NCI-H1417 treated with DMSO at 0.1 percent for 48 hours (cell line): Measurements from ENCODE around the gene CRACDL.
A peak's percentile ranks its signal among the peaks of the same experiment; 100 is the strongest.
"Not testable (repeated sequence)": the region's sequence is repeated elsewhere in the genome, so short reads cannot be mapped to it uniquely, and the experiment has no call there.

Source experiments
- DNase-seq: peaks from one replicate; lab custom pipeline; 2025; lab: John Stamatoyannopoulos, UW

Gene CRACDL

DNA sequence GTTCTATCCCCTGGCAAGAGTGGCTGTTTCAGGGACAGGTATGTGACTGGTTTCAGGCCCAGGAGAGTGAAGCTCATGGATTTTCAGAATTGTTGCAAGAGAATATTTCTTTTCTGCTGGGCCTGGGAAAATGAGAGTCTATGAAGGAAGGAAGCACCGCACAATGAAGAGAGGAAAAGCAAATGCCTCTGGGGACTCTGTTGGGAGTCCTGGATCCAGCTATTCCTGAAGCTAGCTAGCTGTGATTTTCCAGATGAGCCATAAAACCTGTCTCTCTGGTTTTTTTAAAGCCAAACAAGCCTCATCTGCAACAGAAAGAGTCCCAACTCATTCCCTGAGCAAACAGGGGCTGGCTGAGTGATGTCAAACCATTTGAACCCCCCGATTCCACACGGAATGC lies 53.7 kb downstream of the CRACDL start:
- DNase-seq, result no peak

DNA sequence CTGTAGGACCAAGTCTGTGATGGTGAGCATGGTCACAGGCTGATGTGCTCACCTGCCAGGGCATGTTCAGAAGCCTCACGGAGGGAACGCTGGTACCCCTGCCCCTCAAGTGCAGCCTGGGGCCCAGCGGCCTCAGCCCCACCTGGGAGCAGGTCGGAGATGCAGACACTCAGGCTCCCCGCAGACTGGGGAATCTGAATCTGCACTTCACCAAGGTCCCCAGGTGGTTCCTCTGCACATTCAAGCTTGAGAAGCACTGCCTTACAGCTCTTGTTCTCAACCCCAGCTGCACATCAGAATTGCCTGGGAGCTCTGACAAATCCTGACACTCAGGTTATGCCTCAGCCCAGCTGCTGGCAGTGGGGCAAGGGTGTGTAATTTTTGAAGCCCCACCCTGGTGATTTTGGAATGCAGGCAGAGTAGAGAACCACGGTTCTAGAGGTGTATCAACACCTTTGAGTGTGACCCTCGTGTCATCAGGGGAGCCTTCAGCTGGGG lies 54.8 kb downstream of the CRACDL start:
- DNase-seq, result no peak

DNA sequence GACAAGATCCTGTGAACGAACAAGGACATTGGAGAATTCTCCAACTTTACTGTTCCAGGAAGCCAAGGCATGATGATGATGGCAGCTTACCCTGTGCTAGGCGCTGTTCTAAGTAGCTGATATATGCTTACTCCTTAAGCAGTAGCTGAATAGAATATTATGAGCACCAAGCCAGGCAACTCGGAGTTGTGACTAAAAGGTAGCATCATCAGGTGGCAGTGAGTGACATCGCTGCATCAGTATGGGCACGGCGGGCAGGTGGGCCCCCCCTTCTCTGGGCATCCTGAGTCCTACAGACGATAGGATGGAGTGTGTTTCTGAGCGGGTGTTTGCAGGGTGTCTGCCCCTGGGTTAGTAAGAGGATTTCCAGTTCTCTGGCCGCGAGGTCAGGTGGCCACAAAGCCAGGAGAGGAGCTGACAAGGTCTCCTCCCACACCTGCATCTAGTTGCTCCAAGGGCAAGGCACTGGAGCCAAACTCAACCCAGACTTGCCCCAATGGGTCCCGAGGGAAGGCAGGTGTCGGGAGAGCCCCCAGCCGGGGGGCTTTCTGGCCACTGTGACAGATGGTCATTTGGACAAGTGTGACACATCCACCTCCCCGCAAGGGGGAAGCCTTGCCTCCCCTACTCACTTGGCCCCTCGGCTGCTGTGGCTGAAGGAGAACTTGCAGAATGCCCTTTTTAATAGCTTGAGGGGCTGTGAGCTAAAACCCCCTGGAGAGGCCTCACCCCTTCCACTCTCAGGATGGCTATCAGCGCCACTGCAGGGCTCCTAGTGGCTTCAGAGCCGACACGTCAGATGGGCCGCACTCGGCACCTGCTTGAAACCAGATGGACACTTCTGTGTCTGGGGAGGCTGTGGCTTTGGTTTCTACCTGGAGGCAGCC lies 55.5 kb downstream of the CRACDL start:
- no peak for DNase-seq

DNA sequence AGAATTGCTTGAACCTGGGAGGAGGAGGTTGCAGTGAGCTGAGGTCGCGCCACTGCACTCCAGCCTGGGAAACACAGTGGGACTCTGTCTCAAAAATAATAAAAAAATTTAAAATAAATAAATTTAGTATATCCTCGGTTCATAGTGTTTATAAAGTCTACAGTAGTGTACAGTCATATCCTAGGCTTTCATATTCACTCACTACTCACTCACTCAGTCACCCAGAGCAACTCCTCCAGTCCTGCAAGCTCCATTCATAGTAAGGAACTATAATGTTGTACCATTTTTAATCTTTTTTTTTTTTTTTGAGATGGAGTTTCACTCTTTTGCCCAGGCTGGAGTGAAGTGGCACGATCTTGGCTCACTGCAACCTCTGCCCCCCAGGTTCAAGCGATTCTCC lies 58.4 kb downstream of the CRACDL start:
- DNase-seq, result not testable (repeated sequence)

DNA sequence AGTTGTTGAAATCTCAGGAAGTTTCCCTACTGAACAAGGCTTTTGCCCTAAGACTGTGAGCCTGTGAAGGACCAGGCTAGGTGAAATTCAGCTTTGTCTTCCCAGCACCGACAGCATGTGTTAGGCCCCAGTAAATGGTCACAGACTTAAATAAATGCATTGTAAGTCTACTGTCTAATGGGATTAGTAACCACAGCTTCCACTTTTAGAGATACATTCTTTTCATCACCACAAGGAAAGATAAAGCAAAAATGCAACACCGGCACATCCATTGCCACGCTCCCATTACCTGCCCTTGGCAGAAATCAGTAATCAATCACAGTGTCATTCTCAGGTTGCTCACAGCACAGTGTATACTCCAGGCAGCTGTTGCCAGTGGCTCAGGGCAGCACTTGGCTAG lies 59.3 kb downstream of the CRACDL start:
- no peak for DNase-seq

DNA sequence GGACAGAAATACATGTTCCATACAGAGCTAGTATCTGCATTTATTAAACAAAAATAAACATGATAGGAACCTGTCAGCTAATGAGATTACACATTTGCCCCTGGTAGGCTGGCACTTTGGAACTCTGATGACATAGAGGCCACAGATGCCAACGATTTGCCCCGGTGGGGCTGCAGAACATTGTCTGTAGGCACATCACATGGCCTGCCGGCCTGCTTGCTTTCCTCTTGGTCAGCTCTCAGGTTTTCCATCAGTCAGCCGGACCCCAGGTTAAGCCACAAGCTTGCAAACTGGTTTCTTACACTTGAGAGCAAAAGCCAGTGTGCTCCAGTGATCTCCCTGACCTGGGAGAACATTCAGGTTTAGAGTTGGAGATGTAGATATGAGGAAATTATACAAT lies 60.3 kb downstream of the CRACDL start:
- DNase-seq, result no peak

DNA sequence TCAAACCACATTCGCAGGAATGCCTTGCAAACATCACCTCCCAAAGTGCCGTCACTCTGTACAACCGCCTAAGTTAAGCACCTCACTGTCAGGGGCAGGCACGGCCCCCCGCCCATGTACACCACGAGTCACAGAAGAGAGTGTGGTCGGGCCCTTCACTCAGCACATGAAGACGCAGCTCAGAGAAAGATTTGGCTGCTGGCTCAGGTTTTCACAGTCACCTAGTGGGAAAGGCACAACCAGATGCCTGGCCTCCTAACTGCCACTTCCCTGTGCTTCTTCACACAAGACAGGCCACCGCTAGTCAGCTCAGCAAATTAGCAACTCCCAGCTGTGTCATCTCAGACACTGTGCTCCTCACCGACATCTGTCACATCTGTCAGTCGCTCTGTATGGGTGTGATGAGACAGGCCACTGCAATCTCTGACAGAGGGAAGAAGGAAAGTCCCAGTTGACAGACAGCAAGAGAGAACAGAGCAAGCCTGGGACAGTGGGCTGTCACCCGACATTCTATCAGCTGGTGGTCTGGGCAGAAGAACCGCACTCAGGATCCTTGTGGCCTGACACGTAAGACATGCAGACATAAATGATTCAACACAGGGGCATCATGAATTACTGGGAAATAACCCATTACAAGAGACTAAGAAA lies 60.8 kb downstream of the CRACDL start:
- no peak for DNase-seq

DNA sequence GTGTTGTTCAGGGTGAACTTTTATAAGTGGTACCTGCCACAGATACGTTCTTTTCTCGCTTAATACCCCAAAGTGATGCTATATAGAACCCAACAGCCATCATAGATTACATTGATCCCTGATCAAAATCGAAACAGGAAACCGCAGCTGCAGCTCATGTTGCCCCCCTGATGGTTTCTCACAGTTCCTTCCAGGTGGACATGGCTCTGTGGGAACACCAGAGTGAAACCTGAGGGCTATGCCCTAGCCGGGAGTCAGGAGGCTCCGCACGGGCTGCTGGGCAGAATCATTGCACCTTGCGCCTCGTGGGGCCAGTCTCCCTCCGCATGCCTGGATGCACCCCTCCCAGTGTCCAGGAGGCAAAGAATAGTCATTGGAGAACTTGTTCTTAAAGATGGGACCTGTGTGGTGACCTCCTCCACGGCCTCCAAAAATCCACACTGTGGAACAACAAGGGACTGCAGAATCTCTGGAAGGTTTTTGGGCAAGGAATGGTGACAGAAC lies 61.8 kb downstream of the CRACDL start:
- DNase-seq, result no peak

DNA sequence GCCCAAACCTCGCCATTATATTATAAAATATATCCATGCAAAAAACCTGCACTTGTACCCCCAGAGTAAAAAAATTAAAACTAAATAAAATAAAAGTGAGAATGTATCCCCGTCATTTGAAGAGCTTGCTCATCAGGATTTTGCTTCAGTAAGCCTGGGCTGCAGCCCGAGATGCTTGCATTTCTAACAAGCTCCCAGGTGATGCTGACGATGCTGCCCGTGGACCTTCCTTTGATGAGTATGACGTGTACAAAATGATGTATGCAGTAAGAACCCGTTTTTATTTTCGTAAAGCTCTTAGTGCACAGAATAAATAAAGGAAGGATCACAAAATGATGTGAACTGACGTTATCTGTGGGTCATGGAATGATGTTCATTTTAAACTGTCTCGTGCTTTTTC lies 63.5 kb downstream of the CRACDL start:
- DNase-seq, result no peak

DNA sequence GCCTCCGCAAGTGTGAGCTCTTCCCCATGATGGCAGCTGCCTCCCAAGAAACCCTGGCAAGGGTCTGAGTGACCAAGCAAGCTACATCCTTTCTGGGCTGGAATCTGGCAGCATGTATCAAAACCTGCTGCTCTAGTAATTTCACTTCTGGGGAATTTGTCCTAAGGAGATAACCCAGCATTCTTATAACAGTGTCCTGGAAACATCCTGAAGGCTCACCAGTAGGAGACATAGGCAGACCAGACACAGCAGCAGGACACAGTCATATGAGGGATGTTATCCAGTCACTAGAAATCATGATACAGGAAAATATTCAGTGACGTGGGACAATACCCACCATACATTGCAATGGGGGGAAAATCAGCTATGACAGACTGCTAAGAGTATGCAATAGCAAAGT lies 64.5 kb downstream of the CRACDL start:
- no peak for DNase-seq

DNA sequence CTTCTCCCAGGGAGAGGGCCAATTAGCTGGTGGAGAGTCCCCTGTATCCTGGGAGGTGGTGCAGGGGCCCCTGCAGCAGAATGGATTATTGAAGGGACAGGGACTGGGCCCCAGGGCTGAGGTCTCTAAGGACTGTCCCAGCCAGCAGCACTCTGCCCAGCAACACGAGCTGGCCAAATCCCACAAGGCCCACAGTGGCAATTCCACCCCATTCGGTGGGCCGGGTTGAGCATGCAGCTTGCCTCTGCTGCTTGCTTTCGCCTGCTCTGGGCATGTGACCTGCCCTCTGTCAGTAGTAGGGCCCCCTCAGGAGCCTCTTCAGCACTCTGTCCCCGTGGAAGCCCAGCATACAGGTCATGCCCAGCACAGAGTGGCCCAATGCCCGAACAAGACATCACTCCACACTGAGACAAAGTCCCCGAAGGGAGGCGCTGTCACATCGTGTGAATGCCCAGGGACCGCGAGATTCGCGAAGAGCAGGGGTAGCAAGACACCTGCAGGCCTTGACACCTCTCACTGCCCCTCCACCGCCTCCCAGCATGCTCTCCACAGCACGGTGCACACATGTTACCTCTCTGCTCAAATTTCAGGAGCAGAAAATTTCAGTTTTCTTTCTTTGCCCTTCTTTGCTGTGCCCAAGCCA lies 65.4 kb downstream of the CRACDL start:
- no peak for DNase-seq

DNA sequence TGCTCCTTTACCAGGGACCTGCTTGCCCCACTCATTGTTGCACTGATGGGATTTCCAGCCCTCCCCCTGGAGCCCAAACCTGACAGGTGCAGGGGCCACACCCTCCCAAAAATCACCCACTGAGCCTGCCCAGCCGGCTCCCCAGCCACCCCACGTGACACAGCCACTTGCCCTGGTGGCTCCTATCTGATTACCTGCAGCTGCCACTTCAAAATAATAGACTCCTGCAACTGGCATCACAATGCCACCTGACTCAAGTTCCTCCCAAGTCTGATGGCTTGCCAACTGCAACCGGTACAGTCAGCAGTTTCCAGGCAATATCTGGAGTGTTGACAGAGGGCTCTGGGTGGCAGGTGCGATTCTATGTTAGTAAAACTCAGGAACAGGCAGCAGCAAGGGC lies 66.2 kb downstream of the CRACDL start:
- peak; percentile 88 for DNase-seq

DNA sequence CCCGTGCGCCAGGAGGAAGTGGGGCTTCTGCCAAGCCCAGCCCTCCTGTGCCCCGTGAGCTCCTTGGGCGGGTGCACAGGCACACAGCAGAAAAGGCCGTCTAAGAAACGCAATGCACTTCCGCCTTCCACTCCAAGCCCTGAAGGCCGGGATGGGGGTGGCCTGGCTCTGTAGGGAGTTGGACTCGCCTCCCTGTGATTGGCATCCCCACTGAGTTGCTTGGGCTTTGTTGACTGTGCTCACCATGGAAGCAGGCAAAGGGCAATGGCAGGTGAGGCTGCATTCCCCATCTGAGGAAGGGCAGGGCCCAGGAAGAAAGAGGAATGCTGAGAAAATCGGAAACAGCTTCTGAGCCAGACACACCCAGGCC lies 66.8 kb downstream of the CRACDL start:
- peak; percentile 54 for DNase-seq

DNA sequence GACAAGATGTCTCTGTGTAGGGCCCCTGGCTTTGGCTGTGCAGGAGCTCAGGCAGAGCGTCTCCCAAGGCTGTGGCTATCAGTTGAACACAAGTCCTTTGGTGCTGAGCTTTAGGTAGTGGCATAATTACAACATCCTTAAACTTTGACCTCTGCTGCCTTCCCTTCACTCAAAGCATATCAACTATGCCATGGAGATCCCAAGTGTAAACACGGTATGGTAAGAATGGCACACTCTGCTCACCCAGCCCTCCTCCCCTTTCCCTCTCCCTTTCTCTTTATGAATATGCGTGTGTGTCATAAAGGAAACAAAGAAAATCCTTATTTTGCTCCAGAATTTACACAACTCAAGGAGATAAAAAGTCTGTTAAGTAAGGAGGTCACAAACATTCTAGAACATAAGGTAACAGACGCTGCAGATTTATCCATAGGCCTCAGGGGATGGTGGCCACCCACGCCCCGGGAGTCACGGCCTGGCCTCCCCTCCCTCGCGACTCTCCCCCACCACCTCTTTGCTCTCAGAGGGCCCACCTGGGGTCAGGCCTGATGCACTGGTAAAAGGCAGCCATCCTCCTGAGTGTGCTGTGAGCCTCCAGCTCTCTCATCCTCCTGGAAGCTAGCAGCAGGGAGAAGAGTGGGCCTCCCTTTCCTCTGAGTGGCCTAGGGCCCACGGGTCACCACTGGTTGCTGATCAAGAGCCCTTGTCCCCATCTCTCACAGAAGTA lies 67.3 kb downstream of the CRACDL start:
- DNase-seq, result no peak

DNA sequence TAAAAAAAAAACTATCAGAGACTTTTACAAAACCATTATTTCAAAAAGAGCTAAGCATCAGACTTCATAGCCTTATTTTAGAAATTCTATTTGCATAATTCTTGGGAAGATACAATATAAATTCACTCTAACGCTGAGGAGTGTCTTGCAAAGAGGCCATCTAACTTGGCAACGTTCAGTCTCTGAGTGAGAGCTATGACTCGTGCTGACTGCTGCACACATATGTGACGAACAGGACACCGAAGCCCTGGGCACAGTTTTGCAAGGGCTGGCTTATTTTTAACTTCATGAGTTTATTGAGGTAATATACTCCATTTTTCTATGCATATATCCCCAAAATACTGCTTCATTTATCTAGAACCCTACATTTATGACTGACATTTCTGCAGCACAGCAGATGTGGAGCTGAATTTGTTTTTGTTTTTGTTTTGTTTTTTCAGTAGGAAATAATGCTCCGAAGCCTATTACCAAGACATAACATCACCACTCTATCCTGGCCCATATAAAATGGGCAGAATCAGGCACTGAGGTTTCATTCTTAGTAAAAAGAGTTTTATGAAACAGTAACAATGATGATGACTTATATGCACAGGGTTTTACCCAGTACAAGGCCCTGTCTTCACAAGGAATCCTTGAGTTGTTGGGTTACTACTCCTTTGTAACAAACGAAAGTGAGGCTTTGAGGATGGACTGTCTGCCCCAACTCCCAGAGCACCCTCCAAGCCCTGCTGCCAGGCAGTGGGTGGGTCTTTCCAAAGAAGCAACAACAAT lies 68.3 kb downstream of the CRACDL start:
- no peak for DNase-seq

DNA sequence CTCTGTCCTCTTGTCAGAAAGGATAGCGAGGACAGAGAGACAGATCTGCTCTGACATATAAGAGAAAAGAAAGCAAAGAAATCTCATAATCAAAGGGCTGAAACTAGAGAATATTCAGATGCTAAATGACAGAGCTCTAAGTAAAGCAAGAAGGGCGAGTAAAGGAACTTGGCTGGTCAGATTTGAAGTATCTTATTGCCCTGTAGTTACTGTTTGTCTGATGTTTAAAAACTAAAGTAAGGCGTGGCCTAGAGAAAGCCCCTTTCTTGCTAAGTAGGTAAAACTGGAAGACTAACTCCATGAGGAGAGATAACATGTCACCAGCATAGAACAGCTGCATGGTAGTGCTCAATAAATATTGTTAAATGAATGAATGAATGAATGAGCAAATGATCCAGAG lies 70.0 kb downstream of the CRACDL start:
- DNase-seq, result no peak

DNA sequence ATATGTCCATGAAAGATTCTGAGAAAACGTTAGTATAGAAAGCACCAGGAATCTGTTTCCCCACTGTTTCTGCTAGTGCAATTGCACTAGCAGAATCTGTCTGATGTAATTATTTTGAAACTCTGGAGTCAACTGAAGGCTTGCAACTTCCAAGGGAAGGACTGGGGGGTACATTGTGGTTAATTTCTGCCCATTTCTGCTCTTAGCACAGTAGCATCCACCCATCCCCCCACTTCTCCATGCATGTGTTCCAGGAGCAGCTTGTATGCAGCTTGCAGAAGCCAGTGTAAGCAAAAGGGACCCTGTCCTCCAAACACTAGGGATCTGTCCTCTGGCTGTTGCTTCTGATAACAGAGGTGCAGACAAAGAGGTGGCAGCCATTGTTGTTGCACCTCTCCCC lies 74.4 kb downstream of the CRACDL start:
- no peak for DNase-seq

DNA sequence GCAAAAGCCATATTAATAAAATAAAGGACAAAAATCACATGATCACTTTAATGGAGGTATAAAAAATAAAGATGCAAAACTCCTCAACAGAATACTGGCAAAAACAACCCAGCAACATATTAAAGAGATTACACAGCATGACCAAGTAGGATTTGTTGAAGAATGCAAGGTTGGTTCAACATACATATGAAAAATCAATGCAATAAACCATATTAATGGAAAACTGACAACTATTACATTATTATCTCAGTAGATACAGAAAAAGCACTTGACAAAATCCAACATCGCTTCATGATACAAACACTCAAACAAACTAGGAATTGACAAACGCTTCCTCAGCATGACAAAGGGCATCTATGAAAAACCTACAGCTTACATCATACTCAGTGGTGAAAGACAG lies 76.7 kb downstream of the CRACDL start:
- DNase-seq, result no peak

DNA sequence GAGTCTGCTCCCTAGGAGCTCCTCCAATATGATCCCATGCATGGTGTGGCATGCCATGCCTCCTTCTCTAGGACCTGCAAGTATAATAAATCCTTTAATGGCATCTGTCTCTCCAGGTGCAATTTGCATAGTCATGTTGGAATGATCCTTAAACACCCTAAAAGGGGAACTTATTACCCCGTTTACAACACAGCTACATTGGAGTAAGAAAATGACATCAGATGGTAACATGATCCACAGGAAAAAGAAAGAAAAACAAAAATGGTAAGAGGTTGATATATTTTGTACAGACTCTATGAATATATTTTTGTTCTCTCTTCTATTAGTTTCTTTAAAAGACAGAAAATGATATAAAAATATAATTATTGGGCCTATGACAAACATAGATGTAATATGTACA lies 79.0 kb downstream of the CRACDL start:
- no peak for DNase-seq

DNA sequence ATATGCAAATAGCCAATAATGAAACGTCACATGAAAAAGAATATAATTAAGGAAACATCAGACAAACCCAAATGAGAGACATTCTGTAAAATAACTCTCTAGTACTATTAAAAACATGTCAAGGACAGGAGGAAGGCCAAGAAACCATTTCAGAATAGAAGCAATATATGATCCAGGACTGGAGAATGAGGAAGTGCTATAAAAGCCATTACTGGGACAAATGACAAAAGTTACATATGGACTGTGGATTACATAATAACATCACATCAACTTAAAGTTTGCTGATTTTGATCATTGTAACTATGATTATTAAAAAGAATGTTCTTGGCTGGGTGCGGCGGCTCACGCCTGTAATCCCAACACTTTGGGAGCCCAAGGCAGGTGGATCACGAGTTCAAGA lies 81.3 kb downstream of the CRACDL start:
- no peak for DNase-seq

DNA sequence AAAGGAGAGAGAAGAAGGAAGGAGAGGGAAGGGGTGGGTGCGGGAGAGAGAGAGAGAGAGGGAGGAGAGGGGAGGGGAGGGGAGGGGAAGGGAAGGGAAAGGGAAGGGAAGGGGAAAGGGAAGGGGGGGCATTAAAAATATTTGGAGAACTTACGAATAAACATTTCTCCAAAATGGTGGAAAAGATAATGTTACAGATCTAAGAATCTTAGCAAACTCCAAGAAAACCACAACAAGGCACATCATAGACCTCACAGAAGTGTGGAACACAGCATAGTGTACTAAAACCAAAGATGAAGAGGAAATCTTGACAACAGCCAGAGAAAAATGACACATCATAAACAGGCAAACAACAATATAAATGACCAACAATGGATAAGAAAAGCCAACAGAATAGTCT lies 83.1 kb downstream of the CRACDL start:
- DNase-seq, result no peak
